HL-60 (cell line): ENCODE results near the gene GBGT1.

Source experiments
- DNase-seq, 2 experiments: peaks; one replicate each; pipeline ENCODE4 v3.0.0-alpha.2; 2010 to 2020; ENCODE audit warnings: low read depth in 1 of 2, low spot score in 1 of 2
- H3K27ac ChIP-seq: fragments of 250-450 bp; sonication (Bioruptor Pico); replicated peaks from 2 replicates; pipeline ENCODE4 v1.5.1; 2020; ENCODE audit warnings: mild to moderate bottlenecking, moderate library complexity
- H3K27me3 ChIP-seq: fragments of 250-450 bp; sonication (Bioruptor Pico); 2 replicates; pipeline ENCODE4 v1.5.1; 2021; ENCODE audit warnings: mild to moderate bottlenecking, moderate library complexity; ENCODE audit not compliant: insufficient read depth, poor library complexity, severe bottlenecking
- H3K4me3 ChIP-seq: replicated peaks from 2 replicates; pipeline ENCODE4 v1.5.1; 2011; ENCODE audit warnings: mild to moderate bottlenecking, control low read depth, low read length; ENCODE audit not compliant: insufficient read depth
- GABPA ChIP-seq: IDR thresholded peaks from 2 replicates; pipeline ENCODE4 v1.6.1; 2012; ENCODE audit warnings: low read depth
- POLR2AphosphoS5 ChIP-seq: IDR thresholded peaks from 2 replicates; pipeline ENCODE4 v1.6.1; 2012; ENCODE audit warnings: low read depth
- SPI1 ChIP-seq: IDR thresholded peaks from 2 replicates; pipeline ENCODE4 v1.6.1; 2012; ENCODE audit warnings: low read depth, mild to moderate bottlenecking, borderline replicate concordance
- TF ChIP-seq, protein P1 (sequence below): IDR thresholded peaks from one replicate; pipeline ENCODE4 v1.5.1; 2011; ENCODE audit warnings: low read length, control low read depth, inconsistent platforms; ENCODE audit not compliant: insufficient read depth
- TF ChIP-seq, protein P2 (sequence below): IDR thresholded peaks from 2 replicates; pipeline ENCODE4 v1.6.1; 2012; ENCODE audit warnings: low read depth; ENCODE audit not compliant: insufficient replicate concordance

The GBGT1 gene

DNA sequence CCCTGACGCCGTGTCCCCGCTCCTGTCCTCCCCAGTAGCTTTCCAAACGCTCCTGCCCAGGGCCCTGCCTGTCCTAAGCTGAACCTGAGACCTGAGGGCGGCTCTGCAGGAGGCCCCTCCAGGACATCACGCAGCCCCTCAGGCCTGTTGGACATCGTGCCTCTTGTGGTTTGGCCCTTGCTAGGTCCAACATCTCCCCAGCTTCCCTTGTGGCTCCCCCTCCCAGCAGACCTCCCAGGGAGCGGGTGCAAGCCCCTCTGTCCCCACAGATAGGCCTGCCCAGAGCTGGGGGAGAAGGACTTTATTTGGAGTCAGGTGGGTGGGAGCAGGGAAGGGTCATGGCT lies 41.3 kb upstream of the GBGT1 start:
- no peak for DNase-seq
- TF ChIP-seq, protein P1, sequence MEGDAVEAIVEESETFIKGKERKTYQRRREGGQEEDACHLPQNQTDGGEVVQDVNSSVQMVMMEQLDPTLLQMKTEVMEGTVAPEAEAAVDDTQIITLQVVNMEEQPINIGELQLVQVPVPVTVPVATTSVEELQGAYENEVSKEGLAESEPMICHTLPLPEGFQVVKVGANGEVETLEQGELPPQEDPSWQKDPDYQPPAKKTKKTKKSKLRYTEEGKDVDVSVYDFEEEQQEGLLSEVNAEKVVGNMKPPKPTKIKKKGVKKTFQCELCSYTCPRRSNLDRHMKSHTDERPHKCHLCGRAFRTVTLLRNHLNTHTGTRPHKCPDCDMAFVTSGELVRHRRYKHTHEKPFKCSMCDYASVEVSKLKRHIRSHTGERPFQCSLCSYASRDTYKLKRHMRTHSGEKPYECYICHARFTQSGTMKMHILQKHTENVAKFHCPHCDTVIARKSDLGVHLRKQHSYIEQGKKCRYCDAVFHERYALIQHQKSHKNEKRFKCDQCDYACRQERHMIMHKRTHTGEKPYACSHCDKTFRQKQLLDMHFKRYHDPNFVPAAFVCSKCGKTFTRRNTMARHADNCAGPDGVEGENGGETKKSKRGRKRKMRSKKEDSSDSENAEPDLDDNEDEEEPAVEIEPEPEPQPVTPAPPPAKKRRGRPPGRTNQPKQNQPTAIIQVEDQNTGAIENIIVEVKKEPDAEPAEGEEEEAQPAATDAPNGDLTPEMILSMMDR: no peak
- TF ChIP-seq, protein P2, sequence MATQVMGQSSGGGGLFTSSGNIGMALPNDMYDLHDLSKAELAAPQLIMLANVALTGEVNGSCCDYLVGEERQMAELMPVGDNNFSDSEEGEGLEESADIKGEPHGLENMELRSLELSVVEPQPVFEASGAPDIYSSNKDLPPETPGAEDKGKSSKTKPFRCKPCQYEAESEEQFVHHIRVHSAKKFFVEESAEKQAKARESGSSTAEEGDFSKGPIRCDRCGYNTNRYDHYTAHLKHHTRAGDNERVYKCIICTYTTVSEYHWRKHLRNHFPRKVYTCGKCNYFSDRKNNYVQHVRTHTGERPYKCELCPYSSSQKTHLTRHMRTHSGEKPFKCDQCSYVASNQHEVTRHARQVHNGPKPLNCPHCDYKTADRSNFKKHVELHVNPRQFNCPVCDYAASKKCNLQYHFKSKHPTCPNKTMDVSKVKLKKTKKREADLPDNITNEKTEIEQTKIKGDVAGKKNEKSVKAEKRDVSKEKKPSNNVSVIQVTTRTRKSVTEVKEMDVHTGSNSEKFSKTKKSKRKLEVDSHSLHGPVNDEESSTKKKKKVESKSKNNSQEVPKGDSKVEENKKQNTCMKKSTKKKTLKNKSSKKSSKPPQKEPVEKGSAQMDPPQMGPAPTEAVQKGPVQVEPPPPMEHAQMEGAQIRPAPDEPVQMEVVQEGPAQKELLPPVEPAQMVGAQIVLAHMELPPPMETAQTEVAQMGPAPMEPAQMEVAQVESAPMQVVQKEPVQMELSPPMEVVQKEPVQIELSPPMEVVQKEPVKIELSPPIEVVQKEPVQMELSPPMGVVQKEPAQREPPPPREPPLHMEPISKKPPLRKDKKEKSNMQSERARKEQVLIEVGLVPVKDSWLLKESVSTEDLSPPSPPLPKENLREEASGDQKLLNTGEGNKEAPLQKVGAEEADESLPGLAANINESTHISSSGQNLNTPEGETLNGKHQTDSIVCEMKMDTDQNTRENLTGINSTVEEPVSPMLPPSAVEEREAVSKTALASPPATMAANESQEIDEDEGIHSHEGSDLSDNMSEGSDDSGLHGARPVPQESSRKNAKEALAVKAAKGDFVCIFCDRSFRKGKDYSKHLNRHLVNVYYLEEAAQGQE: no peak
- TF ChIP-seq POLR2AphosphoS5 (no peak), SPI1 (no peak), GABPA (no peak)
- no peak overlapping the region for H3K4me3 ChIP-seq
- H3K27me3 ChIP-seq: no peaks in the 10 kb centered on the region
- H3K27ac ChIP-seq: no peak overlapping the region

DNA sequence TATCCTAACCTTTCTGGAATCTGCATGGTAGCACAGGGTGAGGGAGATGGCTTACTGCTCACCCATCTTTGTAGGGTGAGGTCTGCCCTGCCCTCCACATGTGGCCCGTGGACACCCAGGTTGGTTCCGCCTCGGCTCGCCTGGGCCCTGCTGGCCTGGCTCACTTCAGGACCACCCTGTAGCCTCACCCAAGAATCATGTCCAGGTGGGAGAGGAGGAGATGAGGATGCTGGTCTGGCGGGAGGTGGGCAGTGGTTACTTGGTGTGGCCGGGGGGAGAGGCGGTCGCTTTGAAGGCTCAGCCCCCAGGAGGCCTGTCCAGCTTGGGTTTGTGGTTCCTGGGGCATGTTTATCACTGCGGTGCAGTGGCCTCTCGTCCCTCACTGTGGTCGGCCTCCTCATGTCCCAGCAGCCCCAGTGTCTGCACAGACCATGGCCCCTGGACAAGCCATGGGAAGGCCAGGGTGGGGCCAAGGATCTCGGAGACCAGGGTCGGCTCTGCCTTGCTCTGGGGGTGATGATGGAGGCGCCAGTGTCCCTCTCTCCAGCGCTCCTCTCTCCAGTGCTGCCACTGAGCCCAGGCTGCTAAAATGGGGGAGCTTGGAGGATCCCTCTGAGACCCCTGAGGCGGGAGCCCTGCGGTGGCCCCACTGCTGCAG lies 40.8 kb upstream of the GBGT1 start:
- TF ChIP-seq, protein P2: no peak
- TF ChIP-seq POLR2AphosphoS5: no peak
- TF ChIP-seq, protein P1: no peak
- no peak for TF ChIP-seq SPI1
- Histone ChIP-seq H3K4me3 (no peak overlapping the region), H3K27ac (no peak overlapping the region), H3K27me3 (no peaks in the 10 kb centered on the region)
- no peak for DNase-seq

DNA sequence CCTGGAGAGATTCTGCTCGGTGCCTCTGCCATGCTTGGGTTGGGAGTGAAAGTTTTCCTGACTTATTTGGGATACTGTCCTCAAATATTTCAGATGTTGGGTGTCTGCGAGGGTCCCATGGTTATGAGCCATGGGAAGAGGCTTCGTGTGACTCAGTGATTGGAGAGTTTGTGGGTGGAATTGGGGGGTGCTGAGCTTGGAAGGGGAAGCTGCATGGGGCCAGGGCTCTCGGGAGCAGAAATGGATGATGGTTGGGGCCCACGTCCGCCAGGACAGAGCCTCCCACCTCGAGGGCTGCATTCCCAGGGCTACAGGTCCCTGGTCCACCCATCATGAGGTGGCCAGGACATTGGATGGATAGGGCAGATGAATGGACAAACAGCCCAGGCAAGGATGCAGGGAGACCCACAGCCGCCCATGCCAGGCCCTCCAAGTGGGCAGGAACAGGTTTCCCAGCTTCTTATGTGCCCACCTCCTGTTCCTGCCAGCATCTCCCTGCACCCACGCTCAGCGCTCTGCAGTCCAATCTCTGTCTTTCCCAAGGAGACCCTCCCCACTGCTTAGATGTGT lies 39.9 kb upstream of the GBGT1 start:
- Histone ChIP-seq H3K27ac (no peak overlapping the region), H3K4me3 (no peak overlapping the region), H3K27me3 (no peaks in the 10 kb centered on the region)
- no peak for DNase-seq
- TF ChIP-seq SPI1 (no peak), POLR2AphosphoS5 (no peak), GABPA (no peak)
- TF ChIP-seq, protein P2: no peak
- TF ChIP-seq, protein P1: no peak
